ENCODE data around the gene MBIP.
A peak's percentile ranks its signal among the peaks of the same experiment; 100 is the strongest.

Gene MBIP

DNA sequence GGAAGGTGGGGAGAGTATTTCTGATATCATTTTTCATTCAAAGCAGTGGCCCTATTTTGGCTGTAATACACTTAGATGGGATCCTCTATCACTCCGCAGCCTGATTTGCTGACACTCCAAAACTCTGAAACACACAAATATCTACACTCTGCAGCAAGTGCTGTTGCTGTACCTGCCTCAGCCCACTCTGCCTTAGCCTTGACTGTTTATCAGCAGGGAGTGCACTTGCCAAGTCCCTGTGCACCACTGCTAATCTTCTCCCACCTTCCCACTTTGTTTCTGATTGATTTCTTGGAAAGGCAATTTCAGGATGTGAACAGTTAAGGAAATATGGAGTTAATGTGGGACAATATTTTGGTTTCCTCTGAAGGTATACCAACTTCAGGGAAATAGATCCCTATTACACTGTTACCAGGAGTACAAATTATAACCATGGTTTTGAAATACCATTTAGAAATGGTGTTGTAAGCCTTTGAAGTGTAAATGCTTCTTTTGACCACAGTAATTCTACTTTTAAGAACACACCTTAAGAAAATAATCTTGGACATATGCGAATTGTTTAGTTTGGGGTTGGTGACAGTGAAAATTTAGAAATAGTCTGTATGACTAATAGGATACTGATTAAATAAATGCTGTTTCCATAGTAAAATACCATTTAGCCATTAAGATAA, 59.3 kb downstream of the MBIP start:
- no peak for DNase-seq

DNA sequence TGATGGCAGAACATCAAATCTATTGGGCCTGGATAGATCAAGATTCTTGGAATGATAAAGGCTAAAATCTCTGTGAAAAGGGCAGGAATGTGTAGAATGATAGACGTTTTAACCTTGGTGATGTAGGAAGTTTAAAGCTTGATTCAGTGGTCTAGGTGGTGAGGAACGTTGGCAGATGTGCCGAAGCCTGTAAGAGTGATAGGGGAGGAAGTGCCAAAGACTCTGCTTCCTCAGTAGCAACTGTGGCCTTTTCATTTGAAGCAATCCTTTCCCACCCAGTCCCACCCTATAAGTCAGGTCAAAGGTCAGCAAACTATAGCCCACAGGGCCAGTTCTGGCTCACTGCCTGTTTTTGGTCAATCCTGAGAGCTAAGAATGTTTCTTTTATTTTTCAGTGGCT, 62.2 kb downstream of the MBIP start:
- no peak for DNase-seq

DNA sequence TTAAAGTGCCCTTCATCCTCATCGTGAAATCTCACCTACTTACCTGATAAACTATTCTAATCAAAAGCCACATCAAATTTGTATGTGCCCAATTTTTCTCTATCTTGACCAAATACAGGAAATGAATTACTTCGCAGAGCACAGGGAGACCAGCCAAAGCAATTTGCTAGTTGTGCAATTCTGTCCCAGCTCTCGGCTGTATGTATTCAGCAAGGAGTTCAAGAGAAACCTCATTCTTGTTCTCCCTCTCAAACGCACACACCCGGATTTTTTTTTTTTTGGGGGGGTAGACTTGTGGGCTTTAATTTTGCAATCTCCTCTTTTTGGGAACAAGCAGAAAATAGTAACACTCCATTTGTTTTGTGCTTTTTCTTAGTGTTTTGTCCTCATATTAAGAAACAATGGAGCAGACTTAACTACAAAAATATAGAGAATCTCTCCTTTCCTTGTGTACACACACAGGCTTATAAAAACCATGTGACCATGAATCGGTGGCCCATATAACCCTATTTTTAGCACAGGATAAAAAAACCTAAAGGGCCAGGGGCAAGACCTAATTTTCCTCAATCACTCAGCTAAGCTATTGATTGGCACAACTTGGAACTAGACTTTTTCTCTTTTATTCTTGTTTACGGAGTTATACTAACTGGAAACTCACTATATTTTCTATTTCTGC, 64.2 kb downstream of the MBIP start:
- DNase-seq, result no peak

DNA sequence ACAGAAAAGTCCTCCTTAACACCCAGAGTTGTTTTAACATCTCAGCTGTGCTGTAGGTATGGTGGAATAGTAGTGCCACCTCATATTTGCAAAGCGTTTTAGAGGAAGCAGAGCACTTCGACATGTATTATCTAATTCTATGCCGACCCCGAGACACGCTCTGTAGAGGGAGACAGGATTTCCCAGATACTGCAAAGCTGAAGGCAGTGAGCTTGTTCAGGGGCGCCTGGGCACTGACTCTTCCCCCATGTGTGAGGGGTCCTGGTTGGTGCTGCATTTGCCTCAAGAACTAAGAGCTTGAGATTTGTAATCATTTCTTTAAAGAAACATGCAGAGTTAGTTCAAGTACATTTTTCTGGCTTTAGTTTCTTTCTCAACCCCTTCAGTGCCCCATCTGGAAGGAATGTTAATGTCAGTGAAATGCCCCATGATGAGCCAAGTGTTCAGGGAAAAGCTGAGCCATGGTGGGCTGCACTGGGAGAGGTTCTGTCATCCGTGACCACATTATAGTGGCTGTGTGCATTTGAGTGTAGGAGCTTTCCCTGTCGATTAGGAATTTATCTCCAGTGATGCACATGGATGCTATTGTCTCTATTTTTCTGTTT, 66.3 kb downstream of the MBIP start:
- DNase-seq, result peak; percentile 3

Measured in fibroblast of skin of right quadriceps (primary cell).